T-helper 2 cell treated with Interferon-gamma antibody and Interleukin-4, amounts not matched to agents 100 ng/mL and 5 ng/mL, for 36 hours (primary cell): ENCODE results near the gene TOMM22. TPM values are rescaled to one million over a fixed set of nuclear protein-coding genes. Genes with fewer than 3 reads are reported as not detected.

Experiments used
- intact Hi-C: fragments of 100-400 bp; cut with micrococcal nuclease; formaldehyde crosslinking; loops from one replicate; pipeline ENCODE4 v1.15.1; 2023
- total RNA-seq: library from RNA; stranded (reverse); gene quantifications from 2 replicates; pipeline ENCODE4 v1.2.3, GENCODE V29; 2022

The TOMM22 gene
- total RNA-seq, 1 donor from 2014 or later, result 101 TPM

DNA sequence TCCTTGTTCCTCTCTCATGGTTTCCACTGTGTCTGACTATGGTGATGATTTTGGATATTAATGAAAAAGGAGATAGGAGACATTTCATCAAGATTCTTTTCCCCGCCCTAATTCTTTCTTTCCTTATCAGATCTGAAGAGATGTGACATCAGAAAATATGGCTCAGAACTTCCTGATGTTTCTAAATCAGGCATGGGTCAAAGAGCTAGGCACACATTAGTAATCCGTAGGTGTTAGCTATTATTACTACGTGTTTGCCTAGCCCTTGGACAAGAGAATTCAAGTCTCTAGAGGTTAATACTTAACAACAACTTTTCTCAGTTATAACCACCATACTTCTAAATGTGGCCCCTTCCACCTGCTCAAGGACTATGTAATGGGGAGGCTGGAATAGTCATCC, 13.2 kb downstream of the TOMM22 start:
- intact Hi-C loops, result no loop called here

DNA sequence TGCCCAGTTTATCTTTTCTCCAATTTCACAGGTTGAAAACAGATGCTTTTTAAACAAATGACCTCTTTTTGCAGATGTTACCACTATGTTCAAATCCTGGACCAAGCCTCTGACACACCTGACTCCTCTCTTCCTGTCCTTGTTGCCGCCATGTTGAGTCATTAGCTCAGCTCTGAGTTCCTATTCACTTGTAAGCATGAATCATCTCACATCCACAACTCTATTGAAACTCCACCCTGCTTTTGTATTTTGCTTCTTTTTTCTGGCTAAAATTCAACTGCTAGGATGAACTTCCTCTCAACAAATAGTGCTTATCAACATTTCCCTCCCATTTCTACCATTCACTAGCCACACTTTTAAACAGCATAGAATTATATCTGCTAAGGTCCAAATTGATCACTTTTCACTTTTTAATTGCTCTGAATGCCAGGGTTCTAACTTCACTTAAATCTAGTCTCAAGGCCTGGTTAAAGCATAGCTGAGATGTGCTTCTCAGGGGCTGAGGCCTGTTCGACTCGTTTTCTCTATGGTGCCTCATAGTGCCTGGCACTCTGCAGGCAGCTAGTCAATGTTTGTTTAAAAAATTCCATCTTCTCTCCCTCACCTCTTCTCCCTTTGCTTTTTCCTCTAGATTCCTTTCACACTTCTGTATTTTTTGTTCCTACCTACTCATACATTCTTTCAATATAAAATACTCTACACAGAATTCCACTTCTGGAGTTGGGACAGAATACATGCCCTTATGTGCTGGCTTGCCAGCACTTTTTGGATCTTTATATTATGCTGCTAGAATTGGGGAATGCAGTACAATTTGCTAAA, 15.1 kb downstream of the TOMM22 start:
- intact Hi-C loops, result no loop called here

DNA sequence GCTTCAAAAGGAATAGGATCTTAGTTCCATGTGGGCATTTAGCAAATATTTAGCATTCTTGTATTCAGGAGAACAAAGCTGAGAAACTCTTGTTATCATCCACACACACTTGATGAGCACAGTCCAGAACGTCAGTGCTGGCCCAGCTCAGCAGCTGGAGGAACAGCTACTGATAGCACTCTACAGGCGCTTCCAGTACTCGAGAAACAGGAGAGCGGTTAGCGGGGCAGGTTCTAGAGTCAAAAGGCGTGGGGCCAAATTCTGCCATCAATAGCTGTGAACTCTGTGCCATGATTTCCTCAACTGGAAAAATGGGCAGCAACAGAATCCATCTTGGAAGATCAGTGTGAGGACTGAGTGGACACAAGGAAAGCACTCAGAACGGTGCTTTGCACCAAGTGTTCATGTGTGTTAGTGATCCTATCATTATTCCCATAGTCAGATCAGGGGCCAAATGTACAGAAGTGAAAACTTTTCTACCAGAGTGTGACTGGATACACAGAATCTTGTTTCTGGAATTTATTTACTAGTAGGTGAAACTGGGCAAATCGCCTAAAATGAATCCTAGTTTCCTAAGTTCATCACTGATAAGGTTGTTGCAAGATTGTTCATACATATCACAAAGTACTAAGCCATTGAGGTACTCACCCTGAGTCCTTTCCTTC, 15.8 kb downstream of the TOMM22 start:
- intact Hi-C loops, result no loop called here

DNA sequence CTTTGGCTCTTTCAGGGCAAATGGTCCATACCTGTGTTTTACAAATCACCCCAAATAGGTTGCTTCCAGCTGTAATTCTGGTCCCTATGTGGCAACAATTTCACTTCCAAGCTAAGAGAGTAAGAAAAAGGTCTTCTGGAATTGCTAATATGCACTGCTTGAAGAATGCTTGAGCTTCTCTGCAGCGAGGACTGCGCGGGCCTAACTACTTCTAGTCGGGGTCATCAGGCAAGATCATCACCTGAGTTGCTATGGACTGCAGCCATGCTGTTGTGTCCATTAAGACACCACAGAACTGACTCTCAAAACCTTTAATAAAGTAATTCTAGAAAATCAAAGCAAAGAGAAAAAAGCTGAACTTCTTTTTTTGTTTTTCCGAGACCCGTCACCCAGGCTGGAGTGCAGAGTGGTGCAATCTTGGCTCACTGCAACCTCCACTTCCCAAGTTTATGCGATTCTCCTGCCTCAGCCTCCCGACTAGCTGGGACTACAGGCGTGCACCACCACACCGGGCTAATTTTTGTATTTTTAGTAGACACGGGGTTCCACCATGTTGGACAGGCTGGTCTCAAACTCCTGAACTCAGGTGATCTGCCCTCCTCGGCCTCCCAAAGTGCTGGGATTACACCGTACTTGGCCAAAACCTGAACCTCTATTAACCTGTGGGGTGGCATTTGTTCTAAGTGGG, 16.8 kb downstream of the TOMM22 start:
- intact Hi-C loops, result no loop called here

DNA sequence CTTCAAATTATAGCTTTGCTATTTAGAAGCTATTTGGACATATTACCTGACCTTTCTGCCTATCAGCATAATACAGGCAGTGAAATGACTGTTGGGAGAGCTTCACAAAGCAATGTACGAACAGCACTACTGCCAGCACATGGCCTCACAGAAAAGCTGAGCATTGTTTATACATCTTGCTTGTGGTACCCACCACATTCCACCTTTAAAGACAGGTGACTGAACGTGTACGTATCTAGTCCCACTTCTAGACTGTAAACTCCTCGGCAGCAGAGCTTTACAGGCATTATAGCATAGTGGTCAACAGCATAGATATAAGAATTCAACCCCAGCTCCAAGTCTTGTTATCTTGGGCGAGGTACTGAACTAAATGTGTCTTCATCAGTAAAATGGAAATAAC, 17.4 kb downstream of the TOMM22 start:
- intact Hi-C loops, result no loop called here

DNA sequence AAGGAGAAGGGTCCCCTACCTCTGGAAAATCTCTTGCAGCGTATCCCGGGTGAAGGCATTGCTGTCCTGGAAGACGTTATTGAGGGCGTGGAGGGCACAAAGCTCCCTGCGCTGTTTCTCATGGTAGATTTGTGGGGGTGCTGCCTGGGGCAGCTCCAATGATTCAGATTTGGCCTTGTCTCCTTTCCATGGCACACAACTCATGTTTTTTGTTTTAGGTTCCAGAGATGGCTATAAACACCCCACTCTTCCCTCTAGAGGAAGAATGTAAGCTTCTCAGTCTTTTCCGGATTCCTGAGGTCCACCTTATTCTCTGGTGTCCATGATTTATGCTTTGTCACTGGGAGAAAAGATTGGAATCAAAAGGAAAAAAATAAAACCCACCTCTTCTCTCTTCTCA, 18.0 kb downstream of the TOMM22 start:
- intact Hi-C loops, result loop anchor here (1.0 to 2.0 kb wide), 2 partner anchors 19 to 43 kb away; partner anchors contain the start of genes CBY1, FAM227A and TOMM22

DNA sequence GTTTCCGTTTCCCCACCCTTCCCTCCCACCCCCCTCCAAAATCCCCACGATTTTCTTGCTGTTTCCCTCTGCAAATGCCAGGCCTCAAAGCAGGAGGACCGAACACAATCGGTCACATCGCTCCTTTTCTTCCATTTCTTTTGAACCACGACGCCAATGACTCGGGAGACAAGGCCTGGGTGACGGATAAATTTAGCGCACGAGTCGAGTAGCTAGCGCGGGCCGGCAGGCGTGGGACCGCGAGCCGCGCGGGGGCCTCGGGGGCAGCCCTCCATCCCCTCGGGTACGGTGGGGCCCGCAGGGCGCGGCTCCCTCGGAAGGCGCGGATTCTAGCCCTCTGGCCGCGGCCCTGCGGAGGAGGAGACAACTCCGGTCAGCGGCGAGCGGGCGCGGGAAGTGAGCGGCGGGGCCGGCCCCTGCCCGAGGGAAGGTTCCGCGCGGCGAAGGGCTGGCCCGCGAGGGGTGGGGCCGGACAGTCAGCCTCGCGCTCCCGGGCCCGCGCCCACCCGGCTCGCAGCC, 18.6 kb downstream of the TOMM22 start:
- intact Hi-C loops, result loop anchor here (1.0 to 2.0 kb wide), 2 partner anchors 20 to 44 kb away; partner anchors contain the start of genes CBY1, FAM227A and TOMM22

DNA sequence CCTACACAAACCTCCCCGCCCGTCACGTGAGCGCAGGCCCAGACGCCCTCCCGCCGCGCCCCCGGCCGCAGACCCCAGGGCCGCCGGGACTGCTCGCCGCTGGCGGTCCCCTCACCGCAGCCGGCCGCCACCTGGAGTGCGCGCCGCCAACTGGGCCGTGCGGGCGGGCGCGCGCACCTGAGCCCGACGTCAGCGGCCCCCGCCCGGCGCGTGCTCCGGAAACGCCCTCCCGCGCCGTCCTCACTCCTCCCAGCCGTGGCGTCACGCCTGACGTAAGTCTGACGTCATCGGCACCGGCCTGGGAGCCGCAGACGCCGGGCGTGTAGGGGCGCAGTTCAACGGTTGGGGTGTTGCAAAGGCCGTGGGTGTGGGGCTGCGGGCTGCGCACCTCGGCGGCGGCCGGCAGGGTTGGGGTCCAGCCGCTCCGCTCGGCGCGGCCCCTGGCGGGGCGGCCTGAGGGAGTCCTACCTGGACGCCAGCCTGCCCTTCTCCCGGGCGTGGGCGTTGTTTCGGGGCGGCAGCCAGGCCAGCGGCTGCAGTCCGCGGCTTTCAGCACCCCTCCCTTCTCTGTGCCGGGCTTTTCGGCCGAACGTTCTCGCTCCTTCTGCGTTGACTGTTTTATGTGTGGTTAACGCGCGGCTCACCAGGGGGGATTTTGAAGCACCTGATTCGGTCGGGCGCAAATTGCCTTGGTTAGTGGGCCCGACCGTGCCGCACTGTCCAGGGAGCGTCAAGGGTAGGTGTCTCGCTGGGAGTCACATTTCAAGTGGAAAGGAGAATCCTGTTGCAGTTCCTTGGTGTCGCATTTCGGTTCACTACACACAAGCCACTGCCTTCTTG, 19.3 kb downstream of the TOMM22 start, which contains the start of gene JOSD1:
Gene JOSD1 (minus strand): TSS at position 155 of the 840 bp plus-strand sequence. CDS start 956 bp downstream, outside the sequence.
- intact Hi-C loops, result loop anchor here (1.0 to 2.0 kb wide), 2 partner anchors 20 to 45 kb away; partner anchors contain the start of genes CBY1, FAM227A and TOMM22

DNA sequence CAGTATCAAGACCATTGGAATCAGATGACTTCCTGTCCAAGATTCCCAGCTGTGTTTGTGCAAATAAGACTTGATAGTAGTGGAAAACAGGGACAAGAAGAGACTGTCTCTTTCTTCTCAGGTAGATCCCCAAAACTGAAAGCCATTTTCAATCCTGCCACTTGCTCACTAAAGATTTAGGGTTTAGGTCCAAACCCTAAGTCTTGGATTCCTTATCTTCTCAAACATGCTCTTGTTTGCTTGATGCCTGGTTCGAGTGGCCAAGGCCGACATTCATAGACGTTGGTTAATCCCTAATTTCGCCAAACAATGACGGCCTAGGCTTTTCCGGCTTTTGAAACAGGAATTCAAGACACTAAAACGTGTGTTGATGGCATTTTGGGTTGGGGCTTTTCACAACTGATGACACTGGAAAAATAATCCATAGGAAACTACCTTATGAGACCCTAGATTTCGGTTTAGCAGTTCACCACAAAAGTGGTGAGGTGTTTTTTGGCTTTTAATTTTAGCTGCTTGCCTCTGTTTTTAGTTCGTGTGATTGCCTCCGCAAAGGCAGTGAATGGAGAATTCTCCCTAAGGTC, 23.0 kb downstream of the TOMM22 start:
- intact Hi-C loops, result loop anchor here (1.0 to 5.0 kb wide), 4 partner anchors 50 to 614 kb away; partner anchors contain the start of genes DDX17, DMC1 and RPL3

DNA sequence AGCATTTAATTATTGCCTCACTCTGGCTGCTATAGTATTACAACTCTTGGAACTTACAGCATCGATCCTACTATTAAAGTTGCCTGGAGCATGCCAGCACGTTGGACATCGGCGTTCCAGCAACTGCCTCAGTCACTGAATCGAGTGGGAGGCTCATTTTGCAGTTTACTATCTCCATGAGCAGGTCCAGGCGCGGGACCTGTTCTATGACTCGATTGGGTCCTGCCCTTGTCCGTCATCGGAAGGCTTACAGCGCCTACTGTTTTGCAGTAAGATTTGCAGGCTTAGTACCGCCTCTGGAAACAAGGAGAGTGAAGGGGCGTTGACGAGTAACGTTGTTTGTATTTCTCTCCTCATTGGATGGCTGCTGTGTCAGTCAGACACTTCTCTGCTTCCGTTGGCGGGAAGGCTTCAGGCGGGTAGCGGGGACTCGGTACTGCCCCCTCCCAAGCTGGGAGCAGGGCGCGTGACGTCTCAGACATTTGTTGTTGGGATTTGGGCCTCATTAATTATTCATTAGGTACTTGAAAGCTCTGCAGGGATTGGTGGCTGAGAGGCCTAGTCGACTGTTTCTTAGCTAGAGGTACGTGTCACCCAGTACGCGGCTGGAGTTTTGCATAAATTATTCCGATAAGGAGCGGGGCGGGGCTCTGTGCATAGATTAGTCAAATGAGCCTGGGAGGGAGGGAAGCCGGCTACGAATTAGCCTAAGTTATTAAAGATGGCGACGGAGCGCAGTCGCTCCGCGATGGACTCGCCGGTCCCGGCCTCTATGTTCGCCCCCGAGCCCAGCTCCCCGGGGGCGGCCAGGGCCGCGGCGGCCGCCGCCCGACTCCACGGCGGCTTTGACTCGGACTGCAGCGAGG, 23.7 kb downstream of the TOMM22 start, which contains the start of gene GTPBP1:
Gene GTPBP1 (plus strand): TSS at position 710 of the 866 bp plus-strand sequence. CDS start 12 bp downstream, at position 722.
- intact Hi-C loops, result loop anchor here (1.0 to 5.0 kb wide), 4 partner anchors 49 to 613 kb away; partner anchors contain the start of genes DDX17, DMC1 and RPL3

DNA sequence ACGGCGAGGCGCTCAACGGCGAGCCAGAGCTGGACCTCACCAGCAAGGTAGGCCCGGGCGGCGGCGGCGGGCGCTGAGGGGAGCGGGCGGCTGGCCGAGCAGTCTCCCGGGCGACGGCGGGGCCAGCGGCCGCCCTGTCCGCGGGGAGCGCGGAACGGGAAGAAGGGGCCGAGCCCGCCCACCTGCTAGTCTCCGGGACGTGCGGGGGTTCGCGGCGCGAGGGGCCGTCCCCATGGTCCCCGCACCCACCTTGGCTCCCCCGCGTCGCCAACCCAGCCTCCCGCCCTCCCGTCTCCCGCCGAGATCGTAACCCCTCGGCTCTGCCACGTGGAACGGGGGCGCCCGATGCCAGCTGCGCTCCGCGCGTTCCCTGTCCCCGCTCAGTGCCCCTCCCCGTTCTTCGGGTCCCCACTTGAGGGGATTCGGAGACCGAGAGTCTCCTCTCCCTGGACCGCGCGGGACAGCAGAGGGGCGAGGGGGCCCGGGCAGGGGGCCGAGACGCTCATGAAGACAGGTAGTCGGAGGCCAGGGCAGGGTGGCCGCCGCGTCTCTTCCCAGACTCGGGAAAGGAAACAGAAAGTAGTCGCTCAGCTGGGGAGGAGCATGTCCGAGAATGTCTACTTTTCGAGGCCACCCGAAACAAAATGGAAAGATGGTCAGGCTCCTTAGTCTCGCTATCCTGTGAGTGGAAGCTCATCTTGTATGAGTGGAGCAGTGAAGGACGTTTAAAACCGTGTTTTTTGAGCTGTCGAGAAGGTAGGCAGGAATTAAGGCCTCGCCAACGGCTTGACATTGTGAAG, 24.5 kb downstream of the TOMM22 start:
- intact Hi-C loops, result loop anchor here (5.0 kb wide), 1 partner anchor 134 kb away; the partner anchor contains the start of gene DMC1

DNA sequence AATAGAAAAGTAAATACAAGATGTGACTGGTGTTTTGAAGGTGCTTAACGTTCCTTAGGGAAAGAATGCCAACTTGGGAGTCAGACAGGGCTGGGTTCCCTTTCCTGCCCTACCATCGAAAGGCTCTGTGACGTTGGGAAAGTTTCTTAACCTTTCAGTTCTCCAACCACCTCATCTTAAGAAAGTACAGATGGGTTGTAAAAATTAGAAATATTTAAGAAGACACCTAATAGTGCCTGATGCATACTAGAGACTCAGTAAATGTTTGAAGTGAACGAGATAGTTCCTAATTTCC, 25.1 kb downstream of the TOMM22 start:
- intact Hi-C loops, result loop anchor here (5.0 kb wide), 1 partner anchor 135 kb away; the partner anchor contains the start of gene DMC1

DNA sequence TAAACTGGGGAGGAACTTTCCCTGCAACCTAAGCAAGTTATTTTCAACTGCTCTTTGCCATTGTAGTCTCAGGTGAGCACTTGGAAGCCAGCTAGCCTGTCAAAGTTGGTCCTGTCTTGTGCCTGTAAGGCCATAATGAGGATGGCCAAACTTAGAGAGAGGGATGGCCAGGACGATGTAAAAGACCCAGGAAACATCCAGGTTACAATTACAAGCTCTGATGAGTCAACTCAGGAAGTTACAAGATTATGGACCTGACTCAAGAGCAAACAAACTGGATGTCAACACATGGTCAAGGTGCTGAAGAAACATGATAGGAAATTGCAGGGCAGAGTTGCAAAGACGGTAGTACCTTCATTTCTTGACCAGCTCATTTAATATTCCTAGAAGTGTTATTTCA, 25.6 kb downstream of the TOMM22 start:
- intact Hi-C loops, result loop anchor here (5.0 kb wide), 1 partner anchor 135 kb away; the partner anchor contains the start of gene DMC1

DNA sequence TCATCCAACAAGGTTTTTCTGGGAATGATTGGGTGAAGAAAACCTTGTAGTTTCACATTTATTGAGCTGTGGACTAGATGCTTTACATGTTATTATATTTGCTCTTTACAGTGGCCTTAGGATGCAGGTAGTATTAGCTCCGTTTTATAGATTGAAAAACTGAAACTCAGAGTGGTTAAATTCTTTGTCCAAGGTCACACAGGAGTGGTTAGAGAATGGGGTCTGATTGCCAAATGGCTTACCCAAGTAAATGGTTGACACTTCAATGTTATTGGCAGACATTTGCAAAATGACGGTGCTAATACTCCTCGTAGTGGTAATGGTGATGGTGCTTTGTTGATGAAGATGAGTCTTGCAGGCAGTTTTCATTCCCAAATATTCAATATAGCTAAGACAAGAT, 26.2 kb downstream of the TOMM22 start:
- intact Hi-C loops, result loop anchor here (5.0 kb wide), 1 partner anchor 136 kb away; the partner anchor contains the start of gene DMC1

DNA sequence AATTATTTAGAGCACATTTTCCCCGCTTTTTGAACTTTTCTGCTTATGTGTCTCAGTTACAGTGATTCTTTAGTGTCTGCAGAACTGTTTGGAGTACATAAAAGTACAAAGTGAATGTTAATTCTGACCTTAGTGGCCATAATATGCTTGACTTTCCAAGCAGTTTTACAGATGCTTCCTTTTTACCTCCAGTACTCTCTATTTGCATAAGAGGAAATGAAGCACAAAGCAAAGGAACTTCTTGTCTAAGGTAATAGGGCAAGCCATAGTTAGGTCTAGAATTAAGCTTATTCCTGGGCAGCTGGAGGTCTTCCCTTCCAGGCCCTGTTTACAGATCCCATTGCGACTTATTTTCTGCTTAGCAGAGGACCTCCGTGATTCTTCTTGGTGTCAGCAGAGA, 27.5 kb downstream of the TOMM22 start:
- intact Hi-C loops, result loop anchor here (5.0 kb wide), 1 partner anchor 137 kb away; the partner anchor contains the start of gene DMC1

DNA sequence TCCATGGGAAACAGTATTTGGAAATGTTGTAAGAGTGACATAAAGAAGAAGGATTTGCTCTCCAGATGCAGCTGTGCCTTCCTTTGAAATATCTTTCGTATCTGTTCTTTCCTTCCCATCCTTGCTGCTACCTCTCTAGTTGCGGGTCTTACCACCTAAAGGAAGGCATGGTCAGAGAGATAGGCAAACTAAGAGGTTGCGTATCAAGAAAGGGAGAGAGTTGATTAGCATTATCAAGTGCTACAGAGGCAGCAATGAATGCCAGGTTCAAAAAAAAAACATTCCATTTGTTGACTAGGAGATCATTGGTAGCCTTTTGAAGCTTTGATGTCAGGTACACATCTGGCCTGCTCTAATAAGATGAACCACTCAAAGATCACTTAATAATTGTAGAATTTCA, 28.6 kb downstream of the TOMM22 start:
- intact Hi-C loops, result no loop called here

DNA sequence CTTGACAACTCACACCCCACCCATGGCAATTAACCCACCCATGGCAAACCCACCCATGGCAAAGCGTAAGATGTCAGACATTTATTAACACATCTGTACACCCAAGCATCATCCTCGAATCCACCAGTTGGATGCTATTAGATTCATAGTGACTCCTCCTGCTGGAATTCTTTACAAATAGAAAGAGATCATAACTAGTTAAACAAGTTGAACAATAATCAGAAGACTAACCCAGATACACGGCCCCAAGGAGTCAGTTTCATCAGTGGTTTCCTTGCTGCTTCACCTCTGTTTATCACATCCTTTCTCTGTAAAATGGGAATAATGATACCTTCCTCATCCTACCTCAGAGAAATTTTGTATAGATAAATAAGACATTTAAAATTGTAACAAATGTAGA, 29.1 kb downstream of the TOMM22 start:
- intact Hi-C loops, result no loop called here
